Stimulated activated CD4-positive, alpha-beta T cell treated with anti-CD3 and anti-CD28 coated beads, TNF-alpha, amount 100 ng/mL, for 4 hours (primary cell): Measurements from ENCODE around the gene LRRC25.

Experiments
- DNase-seq, 3 experiments: peaks; one replicate each; pipeline ENCODE4 v3.0.0-alpha.2; 2020; ENCODE audit warnings: low read depth in 3 of 3

Gene LRRC25

GRCh38 chr19:18424890-18425514 is 27.6 kb upstream of the LRRC25 start:
- no peak for DNase-seq

- DNase-seq, result no peak
These were observed 26.9 kb upstream of the LRRC25 start for GRCh38 chr19:18424122-18424889.

GRCh38 chr19:18423258-18424020 is 26.0 kb upstream of the LRRC25 start:
- no peak for DNase-seq

GRCh38 chr19:18422530-18423191 is 25.2 kb upstream of the LRRC25 start:
- no peak for DNase-seq

GRCh38 chr19:18421371-18421959 is 24.0 kb upstream of the LRRC25 start:
- DNase-seq, result no peak

- no peak for DNase-seq
These were observed 23.5 kb upstream of the LRRC25 start for GRCh38 chr19:18420930-18421329.

GRCh38 chr19:18419699-18420460 is 22.5 kb upstream of the LRRC25 start:
- DNase-seq, result no peak

- peak in 2 of 3 experiments; percentile 40 to 43 for DNase-seq
These were observed 21.8 kb upstream of the LRRC25 start, which contains the start of gene SSBP4 for GRCh38 chr19:18419195-18419698. SSBP4 (plus strand) TSS chr19:18419398; CDS start chr19:18419649, 251 bp downstream.

- DNase-seq, result no peak
These were observed 21.2 kb upstream of the LRRC25 start for GRCh38 chr19:18418483-18419194.

- DNase-seq, result no peak
These were observed 20.6 kb upstream of the LRRC25 start for GRCh38 chr19:18418029-18418482.

GRCh38 chr19:18417250-18418028 is 20.0 kb upstream of the LRRC25 start:
- DNase-seq, result no peak

- DNase-seq, result peak in 2 of 3 experiments; percentile 48 to 57
These were observed 19.4 kb upstream of the LRRC25 start for GRCh38 chr19:18416778-18417249.

GRCh38 chr19:18415178-18415867 is 17.9 kb upstream of the LRRC25 start:
- no peak for DNase-seq

- no peak for DNase-seq
These were observed 17.2 kb upstream of the LRRC25 start for GRCh38 chr19:18414504-18415177.

- DNase-seq, result no peak
These were observed 15.3 kb upstream of the LRRC25 start for GRCh38 chr19:18412610-18413239.

- DNase-seq, result no peak
These were observed 10.6 kb upstream of the LRRC25 start for GRCh38 chr19:18408053-18408476.

- DNase-seq, result no peak
These were observed 9.3 kb upstream of the LRRC25 start for GRCh38 chr19:18406749-18407148.
